Sigmoid colon (tissue), 7 donors: Measurements from ENCODE around the gene TNFRSF18. TPM values are rescaled to one million over a fixed set of nuclear protein-coding genes. Genes with fewer than 3 reads are reported as not detected.
"Not testable (repeated sequence)": the region's sequence is repeated elsewhere in the genome, so short reads cannot be mapped to it uniquely, and the experiment has no call there.

Experiments used
- DNase-seq: peaks from one replicate; pipeline ENCODE4 v3.0.0-alpha.2; 2019
- H3K27ac ChIP-seq, 4 donors: fragments of 200-600 bp; sonication (generic); one replicate each; pipeline ENCODE4 v1.5.1; 2016 to 2019; ENCODE audit warnings: mild to moderate bottlenecking in 1 of 4
- H3K27me3 ChIP-seq, 3 donors: fragments of 200-600 bp; sonication (generic); one replicate each; pipeline ENCODE4 v1.5.1; 2019; ENCODE audit warnings: mild to moderate bottlenecking in 1 of 3
- H3K36me3 ChIP-seq, 4 donors: fragments of 200-600 bp; sonication (generic); one replicate each; pipeline ENCODE4 v1.5.1; 2016 to 2019
- H3K4me1 ChIP-seq, 4 donors: fragments of 200-600 bp; sonication (generic); one replicate each; pipeline ENCODE4 v1.5.1; 2017 to 2019
- H3K4me3 ChIP-seq, 4 donors: fragments of 200-600 bp; sonication (generic); one replicate each; pipeline ENCODE4 v1.5.1; 2017 to 2019; ENCODE audit warnings: mild to moderate bottlenecking in 2 of 4, moderate library complexity in 1 of 4
- H3K9me3 ChIP-seq, 4 donors: fragments of 200-600 bp in 3 of 4; sonication (generic) in 3 of 4; one replicate each; pipeline versions ENCODE4 v1.5.1 to v1.6.1; 2013 to 2019
- EP300 ChIP-seq, 4 donors: sonication (generic); formaldehyde crosslinking; IDR thresholded peaks; one replicate each; pipeline ENCODE4 v1.6.1; 2017; ENCODE audit warnings: antibody characterized with exemption in 4 of 4
- POLR2A ChIP-seq, 2 donors: fragments of 450-650 bp; IDR thresholded peaks; one replicate each; pipeline ENCODE4 v1.6.1; 2016; ENCODE audit warnings: antibody characterized with exemption in 2 of 2, mild to moderate bottlenecking in 2 of 2, moderate library complexity in 2 of 2
- POLR2AphosphoS5 ChIP-seq, 4 donors: sonication (generic); formaldehyde crosslinking; IDR thresholded peaks; one replicate each; pipeline ENCODE4 v1.6.1; 2017; ENCODE audit warnings: antibody characterized with exemption in 4 of 4
- WGBS, 2 donors: extraction: QIAGEN DNeasy Blood & Tissue Kit; methylation state at CpG; one replicate each; pipeline ENCODE4 v1.1.7; 2013; 5-methylcytosine and 5-hydroxymethylcytosine counted together
- intact Hi-C: fragments of 100-400 bp; cut with DNase I; formaldehyde crosslinking; loops from one replicate; pipeline ENCODE4 v1.15.1; 2023
- polyA plus RNA-seq, 3 donors: library from polyadenylated mRNA; stranded (reverse); fragments of 200-250 nt; gene quantifications; one replicate each; pipeline ENCODE4 v1.2.3, GENCODE V29; 2013
- total RNA-seq, 4 donors: library from RNA; depleted of rRNA; stranded (reverse); fragments of >200 nt; gene quantifications; one replicate each; pipeline ENCODE4 v1.1.0, GENCODE V29; 2016
- TF ChIP-seq, protein P1 (sequence below), 4 experiments: fragments of 450-650 bp in 3 of 4; fragments of 200-600 bp in 1 of 4; IDR thresholded peaks; one replicate each; pipeline ENCODE4 v1.5.1; 2016 to 2019; ENCODE audit warnings: antibody characterized with exemption in 4 of 4, mild to moderate bottlenecking in 3 of 4, moderate library complexity in 2 of 4
- donor health status: healthy with polysubstance abuse.
- donor health status: Bipolar disorder and iron deficiency.
- donor health status: healthy.

The TNFRSF18 gene
- total and polyA plus RNA-seq, 7 donors, result 0.71 to 3.9 (median 1.2) TPM; not detected in 4

DNA sequence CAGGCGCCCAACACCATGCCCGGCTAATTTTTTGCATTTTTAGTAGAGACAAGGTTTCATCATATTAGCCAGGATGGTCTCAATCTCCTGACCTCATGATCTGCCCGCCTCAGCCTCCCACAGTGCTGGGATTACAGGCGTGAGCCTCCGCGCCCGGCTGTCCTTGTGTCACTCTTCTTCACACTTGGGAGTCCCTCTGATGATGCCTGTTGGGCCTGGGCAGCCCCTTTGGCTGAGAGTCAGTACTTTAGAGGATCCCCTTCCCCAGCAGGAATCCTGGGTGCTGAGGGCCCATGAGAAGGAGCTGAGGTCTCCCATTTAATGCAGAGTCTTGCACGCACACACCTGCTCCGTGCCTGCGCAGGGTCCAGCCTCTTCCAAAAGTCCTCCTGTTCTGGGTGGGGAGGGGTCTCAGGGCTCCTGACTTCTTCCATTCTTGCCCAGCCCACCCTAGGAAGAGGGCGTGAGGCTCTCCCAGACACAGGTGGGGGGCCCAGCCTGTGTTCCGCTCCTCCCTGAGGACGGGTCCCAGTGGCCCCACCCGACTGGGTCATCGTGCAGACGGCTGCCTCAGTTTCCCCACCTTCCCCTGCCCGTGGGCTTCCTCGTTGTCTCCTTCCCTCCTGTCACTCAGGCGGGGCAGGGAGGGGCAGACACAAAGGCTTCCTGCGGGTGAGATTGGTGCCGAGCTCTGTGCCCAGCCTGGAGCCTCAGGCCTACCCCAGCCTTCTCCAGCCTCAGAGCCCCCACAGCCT is 28.8 kb downstream of the TNFRSF18 start:
- H3K27ac ChIP-seq, result no peak overlapping the region
- no peak for DNase-seq
- WGBS, 2 donors, result 80 to 87% methylated on average over 21 of the region's 21 CpGs
- peaks cover 0 to 7% (median 0%) of the 10 kb centered on the region in 4 donors for H3K4me1 ChIP-seq
- TF ChIP-seq POLR2A (IDR thresholded peaks at IDR 0.05) (no peak), EP300 (IDR thresholded peaks at IDR 0.05) (no peak), POLR2AphosphoS5 (IDR thresholded peaks at IDR 0.05) (no peak)
- TF ChIP-seq, protein P1, sequence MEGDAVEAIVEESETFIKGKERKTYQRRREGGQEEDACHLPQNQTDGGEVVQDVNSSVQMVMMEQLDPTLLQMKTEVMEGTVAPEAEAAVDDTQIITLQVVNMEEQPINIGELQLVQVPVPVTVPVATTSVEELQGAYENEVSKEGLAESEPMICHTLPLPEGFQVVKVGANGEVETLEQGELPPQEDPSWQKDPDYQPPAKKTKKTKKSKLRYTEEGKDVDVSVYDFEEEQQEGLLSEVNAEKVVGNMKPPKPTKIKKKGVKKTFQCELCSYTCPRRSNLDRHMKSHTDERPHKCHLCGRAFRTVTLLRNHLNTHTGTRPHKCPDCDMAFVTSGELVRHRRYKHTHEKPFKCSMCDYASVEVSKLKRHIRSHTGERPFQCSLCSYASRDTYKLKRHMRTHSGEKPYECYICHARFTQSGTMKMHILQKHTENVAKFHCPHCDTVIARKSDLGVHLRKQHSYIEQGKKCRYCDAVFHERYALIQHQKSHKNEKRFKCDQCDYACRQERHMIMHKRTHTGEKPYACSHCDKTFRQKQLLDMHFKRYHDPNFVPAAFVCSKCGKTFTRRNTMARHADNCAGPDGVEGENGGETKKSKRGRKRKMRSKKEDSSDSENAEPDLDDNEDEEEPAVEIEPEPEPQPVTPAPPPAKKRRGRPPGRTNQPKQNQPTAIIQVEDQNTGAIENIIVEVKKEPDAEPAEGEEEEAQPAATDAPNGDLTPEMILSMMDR (IDR thresholded peaks at IDR 0.05), result no peak
- no peaks in the 10 kb centered on the region for H3K9me3 ChIP-seq
- H3K36me3 ChIP-seq, result no peaks in the 10 kb centered on the region
- H3K27me3 ChIP-seq, result peaks cover 13 to 80% (median 58%) of the 10 kb centered on the region in 3 donors
- no peak overlapping the region for H3K4me3 ChIP-seq
- intact Hi-C loops, result no loop called here

DNA sequence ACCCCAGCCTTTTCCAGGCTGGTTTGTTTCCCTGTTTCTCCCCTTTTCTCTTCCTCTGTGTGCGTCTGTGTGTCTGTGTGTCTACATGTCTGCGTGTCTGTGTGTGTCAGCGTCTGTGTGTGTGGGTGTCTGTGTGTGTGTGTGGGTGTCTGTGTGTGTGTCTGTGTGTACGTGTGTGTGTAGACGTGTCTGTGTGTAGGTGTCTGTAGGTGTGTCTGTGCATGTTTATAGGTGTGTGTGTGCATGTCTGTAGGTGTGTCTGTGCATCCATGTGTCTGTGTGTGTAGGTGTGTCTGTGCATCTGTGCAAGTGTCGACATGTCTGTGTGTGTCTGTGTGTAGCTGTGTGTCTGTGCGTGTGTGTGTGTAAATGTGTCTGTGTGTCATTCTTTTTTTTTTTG is 29.5 kb downstream of the TNFRSF18 start:
- Histone ChIP-seq H3K4me3 (no peak overlapping the region), H3K27ac (no peak overlapping the region), H3K4me1 (peaks cover 0 to 7% (median 0%) of the 10 kb centered on the region in 4 donors), H3K27me3 (peaks cover 13 to 87% (median 64%) of the 10 kb centered on the region in 3 donors), H3K9me3 (no peaks in the 10 kb centered on the region), H3K36me3 (no peaks in the 10 kb centered on the region)
- no peak for TF ChIP-seq POLR2A (IDR thresholded peaks at IDR 0.05)
- no peak for TF ChIP-seq EP300 (IDR thresholded peaks at IDR 0.05)
- TF ChIP-seq POLR2AphosphoS5 (IDR thresholded peaks at IDR 0.05), result no peak
- TF ChIP-seq, protein P1 (IDR thresholded peaks at IDR 0.05), result no peak
- intact Hi-C loops, result no loop called here
- WGBS, 2 donors, result 83 to 87% methylated on average over 7 of the region's 7 CpGs
- no peak for DNase-seq

DNA sequence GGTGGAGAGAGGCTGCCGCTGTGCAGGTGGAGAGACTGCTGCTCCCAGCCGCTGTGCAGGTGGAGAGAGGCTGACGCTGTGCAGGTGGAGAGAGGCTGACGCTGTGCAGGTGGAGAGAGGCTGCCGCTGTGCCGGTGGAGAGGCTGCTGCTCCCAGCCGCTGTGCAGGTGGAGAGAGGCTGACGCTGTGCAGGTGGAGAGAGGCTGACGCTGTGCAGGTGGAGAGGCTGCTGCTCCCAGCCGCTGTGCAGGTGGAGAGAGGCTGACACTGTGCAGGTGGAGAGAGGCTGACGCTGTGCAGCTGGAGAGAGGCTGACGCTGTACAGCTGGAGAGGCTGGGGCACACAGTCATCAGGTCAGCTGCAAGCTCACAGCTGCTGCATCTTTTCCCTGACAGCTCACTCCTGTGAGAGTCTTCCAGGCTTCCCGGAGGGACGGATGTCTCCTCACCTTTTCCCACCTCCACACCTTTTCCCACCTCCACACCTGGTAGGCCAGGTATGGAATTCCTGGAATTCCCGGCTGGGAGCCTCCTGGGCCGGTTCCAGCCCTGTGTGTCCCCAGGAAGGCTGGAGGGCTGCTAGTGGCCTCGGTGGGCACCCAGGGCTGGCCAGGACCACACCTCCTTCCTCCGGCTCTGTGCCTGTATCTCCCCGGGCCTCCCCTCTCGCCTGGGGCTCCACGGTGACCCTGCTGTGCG is 30.2 kb downstream of the TNFRSF18 start:
- H3K9me3 ChIP-seq, intact Hi-C loops, H3K4me3 ChIP-seq, H3K36me3 ChIP-seq, H3K4me1 ChIP-seq, DNase-seq, H3K27ac ChIP-seq: not testable (repeated sequence)
- WGBS, 2 donors, result 37 to 49% methylated on average over 22 of the region's 22 CpGs
- H3K27me3 ChIP-seq, result peaks cover 18 to 94% (median 69%) of the 10 kb centered on the region in 3 donors

DNA sequence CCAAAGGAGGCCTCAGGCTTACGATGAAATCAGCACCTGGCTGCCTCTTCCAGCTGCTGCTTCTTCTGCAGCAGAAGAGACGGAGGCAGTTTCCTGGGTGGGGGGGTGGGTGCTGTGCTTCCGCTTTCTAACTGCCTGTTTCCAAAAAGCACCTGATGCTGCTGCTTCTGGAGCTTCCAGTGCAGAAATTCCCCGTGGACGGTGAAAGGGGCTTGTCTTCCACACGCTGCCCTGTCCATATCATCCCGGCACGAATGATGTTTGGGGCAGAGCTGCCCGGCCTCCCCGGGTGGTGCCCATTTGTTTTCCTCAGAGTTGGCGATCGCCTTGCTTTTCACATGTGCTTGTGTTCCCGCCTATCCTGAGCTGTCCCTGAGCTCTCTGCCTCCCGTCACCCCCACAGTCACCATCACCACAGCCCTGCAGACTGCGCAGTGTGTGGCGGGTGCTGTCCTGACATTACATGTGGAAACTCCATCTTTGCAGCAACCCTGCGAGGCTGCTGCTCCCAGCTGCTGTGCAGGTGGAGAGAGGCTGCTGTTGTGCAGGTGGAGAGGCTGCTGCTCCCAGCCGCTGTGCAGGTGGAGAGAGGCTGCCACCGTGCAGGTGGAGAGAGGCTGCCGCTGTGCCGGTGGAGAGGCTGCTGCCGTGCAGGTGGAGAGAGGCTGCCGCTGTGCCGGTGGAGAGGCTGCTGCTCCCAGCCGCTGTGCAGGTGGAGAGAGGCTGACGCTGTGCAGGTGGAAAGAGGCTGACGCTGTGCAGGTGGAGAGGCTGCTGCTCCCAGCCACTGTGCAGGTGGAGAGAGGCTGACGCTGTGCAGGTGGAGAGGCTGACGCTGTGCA is 30.9 kb downstream of the TNFRSF18 start:
- Histone ChIP-seq H3K27me3 (peaks cover 19 to 99% (median 72%) of the 10 kb centered on the region in 3 donors), H3K27ac (no peak overlapping the region), H3K4me3 (no peak overlapping the region), H3K9me3 (no peaks in the 10 kb centered on the region), H3K36me3 (no peaks in the 10 kb centered on the region), H3K4me1 (peaks cover 0 to 7% (median 0%) of the 10 kb centered on the region in 4 donors)
- intact Hi-C loops, result no loop called here
- DNase-seq, result no peak
- no peak for TF ChIP-seq POLR2AphosphoS5 (IDR thresholded peaks at IDR 0.05)
- TF ChIP-seq EP300 (IDR thresholded peaks at IDR 0.05), result no peak
- TF ChIP-seq, protein P1 (IDR thresholded peaks at IDR 0.05), result no peak
- no peak for TF ChIP-seq POLR2A (IDR thresholded peaks at IDR 0.05)
- 66 to 84% methylated on average over 29 of the region's 29 CpGs for WGBS, 2 donors
